HG03108 (cell line): ENCODE measurements around the gene CENPM.
"Not testable (repeated sequence)": the region's sequence is repeated elsewhere in the genome, so short reads cannot be mapped to it uniquely, and the experiment has no call there.

ENCODE experiments used
- ATAC-seq: cut with Tn5 transposase; IDR thresholded peaks from one replicate; pipeline ENCODE4 v1.9.1; 2021; ENCODE audit warnings: moderate library complexity; ENCODE audit not compliant: unreplicated experiment

The CENPM gene

GRCh38 chr22:41966607-41967240 is 19.8 kb upstream of the CENPM start:
- no peak for ATAC-seq

DNA sequence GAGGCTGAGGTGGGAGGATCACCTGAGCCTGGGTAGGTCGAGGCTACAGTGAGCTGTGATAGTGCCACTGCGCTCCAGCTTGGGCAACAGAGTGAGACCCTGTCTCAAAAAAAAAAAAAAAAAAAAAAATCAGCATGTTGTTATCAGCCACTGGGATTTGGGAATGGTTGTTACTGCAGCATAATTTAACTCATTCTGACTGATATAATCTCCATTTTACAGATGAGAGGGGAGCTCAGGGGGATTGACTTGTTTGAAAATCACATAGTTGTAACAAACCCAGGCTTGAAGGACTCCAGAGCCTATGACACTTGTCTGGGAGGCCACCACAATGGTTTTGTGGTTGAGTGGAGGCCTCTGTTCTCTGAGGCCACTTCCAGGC is 19.3 kb upstream of the CENPM start:
- no peak for ATAC-seq

- no peak for ATAC-seq
Measured at GRCh38 chr22:41964112-41964491, 17.1 kb upstream of the CENPM start.

DNA sequence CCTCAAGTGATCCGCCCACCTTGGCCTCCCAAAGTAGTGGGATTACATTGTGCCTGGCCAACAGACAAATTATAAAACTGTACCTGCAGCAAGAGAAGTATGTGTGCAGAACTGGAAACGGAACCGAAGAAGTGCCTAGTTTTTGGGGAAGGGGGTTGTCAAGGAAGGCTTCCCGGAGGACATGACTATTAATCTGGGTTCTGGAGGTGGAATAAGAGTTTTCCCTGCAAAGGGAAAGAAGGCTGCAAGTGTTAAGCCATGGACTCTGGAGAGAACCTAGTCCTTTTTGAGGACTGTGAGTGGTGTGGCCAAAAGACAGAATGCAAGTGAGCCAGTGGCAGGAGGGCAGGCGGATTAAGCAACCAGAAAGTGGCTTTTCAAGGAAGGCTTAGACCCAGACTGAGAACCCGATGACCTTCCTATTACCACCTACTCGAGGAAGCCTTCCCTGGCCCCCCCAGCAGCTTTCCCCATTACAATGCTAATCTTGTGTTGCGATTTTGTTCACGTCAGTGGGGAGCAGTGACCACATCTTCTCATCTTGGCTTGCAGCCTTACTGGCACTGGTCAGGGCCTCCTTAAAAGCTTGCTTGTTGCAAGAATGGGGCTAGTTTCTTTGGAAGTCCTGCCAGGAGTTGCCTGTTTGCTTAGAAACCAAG is 16.6 kb upstream of the CENPM start:
- ATAC-seq: no peak

- no peak for ATAC-seq
Measured at GRCh38 chr22:41957941-41958556, 11.1 kb upstream of the CENPM start.

GRCh38 chr22:41952713-41953112 is 5.8 kb upstream of the CENPM start:
- ATAC-seq: no peak

GRCh38 chr22:41951898-41952474 is 5.0 kb upstream of the CENPM start, which contains the start of gene SMIM45:
SMIM45 (plus strand) TSS chr22:41952150.
- no peak for ATAC-seq

- ATAC-seq: no peak
Measured at GRCh38 chr22:41949297-41949965, 2.5 kb upstream of the CENPM start.

DNA sequence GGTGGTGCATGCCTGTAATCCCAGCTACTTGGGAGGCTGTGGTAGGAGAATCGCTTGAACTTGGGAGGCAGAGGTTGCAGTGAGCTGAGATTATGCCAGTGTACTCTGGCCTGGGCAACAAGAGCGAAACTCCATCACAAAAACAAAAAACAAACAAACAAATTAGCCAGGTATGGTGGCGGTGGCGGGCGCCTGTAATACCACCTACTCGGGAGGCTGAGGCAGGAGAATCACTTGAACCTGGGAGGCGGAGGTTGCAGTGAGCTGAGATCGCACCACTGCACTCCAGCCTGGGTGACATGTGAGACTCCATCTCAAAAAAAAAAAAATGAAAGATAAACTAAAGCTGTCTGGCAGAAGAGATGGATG is 2.0 kb upstream of the CENPM start:
- not testable (repeated sequence) for ATAC-seq

DNA sequence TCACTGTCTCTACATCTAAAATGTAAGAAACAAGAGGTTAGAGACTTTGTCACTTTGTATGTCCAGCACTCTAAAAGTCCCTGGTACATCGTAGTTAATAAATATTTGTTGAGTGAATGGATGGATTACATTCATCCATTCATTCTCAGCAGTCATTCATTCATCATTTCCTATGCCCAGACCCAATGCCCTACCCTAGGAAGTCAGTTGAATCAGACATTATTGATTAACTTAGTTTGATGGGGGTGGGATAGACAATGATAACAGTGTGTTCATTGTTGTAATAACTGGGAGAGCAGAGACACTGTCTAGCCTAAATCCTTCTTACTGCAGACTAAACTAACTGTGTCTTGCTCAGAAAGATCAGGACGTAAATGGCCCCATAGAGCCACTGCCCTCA is 1.2 kb upstream of the CENPM start:
- no peak for ATAC-seq

- ATAC-seq: no peak
Measured at GRCh38 chr22:41947424-41948080, 600 bp upstream of the CENPM start.

- ATAC-seq: no peak
Measured at GRCh38 chr22:41943661-41944209, 3.2 kb downstream of the CENPM start.

DNA sequence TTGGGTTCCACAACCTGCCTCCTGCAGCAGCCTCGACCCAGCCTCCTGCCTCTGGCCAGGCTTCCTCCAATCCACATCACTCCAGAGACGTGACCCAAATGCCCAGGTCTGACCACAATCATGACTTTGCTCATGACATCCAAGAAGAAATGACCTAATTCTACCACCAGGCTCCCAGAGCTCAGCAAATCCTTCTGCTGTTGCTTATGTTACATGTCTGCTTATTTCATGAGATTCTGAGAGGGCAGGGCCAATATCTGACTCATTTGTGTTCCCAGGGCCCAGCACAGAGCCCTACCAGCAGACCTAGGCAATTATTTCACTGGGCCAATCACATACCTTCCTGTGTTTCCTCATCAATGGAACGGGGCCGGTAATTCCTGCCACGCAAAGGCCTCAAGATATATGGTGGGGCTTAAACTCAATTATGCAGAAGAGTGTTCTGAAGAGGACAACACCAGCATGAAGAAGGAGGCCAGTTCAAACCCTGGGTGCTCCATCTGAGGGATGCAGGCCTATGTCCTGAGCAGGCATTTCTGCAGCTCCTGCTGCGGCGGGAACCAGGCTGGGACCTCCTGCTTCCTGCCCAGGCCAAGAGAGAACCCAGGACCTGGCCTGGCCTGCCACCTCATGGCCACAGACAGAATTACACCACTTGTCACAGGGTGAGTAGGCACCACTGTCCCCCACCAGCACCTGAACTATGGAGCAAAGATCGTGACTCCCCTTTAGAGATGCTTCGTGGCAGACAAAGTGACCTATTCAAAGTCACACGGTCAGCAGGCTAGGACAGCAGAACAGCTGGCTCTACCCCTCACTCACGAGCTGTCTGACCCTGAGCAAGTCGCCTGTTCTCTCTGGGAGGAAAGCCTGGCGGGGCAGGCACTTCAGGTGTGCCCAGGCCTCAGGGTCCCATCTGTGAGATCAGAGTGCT is 5.9 kb downstream of the CENPM start:
- ATAC-seq: no peak

- peak; percentile 41 for ATAC-seq
Measured at GRCh38 chr22:41939981-41940831, 6.7 kb downstream of the CENPM start.

GRCh38 chr22:41936894-41937169 is 10.1 kb downstream of the CENPM start:
- ATAC-seq: no peak

DNA sequence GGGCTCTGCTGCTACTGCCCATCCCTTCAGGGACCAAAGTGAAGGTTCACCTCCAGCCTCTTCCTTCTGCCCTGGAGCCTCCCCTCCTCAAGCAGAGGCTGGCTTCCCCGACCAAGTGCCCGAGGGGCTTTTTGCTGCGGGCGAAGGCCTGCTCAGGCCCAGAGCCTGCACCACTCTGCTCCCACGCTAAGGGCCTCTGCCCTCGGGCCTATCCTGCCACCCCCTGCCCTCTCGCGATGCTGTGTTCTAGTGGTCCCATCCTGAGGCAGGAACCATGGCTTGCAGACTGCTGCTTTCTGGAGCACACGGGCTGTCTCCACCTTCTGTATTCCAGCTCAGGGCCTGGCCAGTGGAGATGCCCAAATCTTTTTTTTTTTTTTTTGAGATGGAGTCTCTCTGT is 11.4 kb downstream of the CENPM start:
- no peak for ATAC-seq

DNA sequence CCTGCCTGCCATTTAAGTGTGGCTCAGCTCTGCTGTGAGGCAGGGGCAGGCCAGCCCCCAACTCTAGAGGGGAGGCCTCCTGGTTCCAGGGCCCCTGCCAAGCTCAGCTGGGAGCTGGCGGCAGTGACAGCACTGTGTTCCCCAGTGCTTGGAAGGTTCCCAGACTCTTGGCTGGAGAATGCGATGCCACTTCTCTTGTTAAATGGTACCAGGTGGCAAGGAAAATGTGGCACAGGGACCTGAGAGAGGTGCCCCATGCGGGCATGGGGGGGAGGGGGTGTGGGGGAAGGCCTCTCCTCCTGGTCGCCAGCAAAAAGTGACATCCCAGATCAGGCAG is 12.0 kb downstream of the CENPM start:
- ATAC-seq: no peak

- ATAC-seq: no peak
Measured at GRCh38 chr22:41934284-41935014, 12.5 kb downstream of the CENPM start.
